Measurements from ENCODE around the gene PIK3IP1.
"Not testable (repeated sequence)": the region's sequence is repeated elsewhere in the genome, so short reads cannot be mapped to it uniquely, and the experiment has no call there.

The PIK3IP1 gene

GRCh38 chr22:31248138-31248745, 44.0 kb downstream of the PIK3IP1 start:
- DNase-seq: peak; percentile 43

- DNase-seq: no peak
Observed at GRCh38 chr22:31247726-31248125, 44.6 kb downstream of the PIK3IP1 start.

- no peak for DNase-seq
Observed at GRCh38 chr22:31246687-31247086, 45.6 kb downstream of the PIK3IP1 start.

- DNase-seq: not testable (repeated sequence)
Observed at GRCh38 chr22:31245998-31246397, 46.3 kb downstream of the PIK3IP1 start.

GRCh38 chr22:31244943-31245451, 47.3 kb downstream of the PIK3IP1 start:
- no peak for DNase-seq

GRCh38 chr22:31244046-31244942, 48.0 kb downstream of the PIK3IP1 start:
- no peak for DNase-seq

GRCh38 chr22:31243339-31244045, 48.8 kb downstream of the PIK3IP1 start:
- DNase-seq: no peak

GRCh38 chr22:31241936-31242335, 50.4 kb downstream of the PIK3IP1 start:
- no peak for DNase-seq

GRCh38 chr22:31241200-31241599, 51.1 kb downstream of the PIK3IP1 start:
- no peak for DNase-seq

- DNase-seq: no peak
Observed at GRCh38 chr22:31239771-31240370, 52.4 kb downstream of the PIK3IP1 start.

GRCh38 chr22:31238057-31238456, 54.2 kb downstream of the PIK3IP1 start:
- no peak for DNase-seq

- not testable (repeated sequence) for DNase-seq
Observed at GRCh38 chr22:31236044-31236443, 56.2 kb downstream of the PIK3IP1 start.

GRCh38 chr22:31235081-31235480, 57.2 kb downstream of the PIK3IP1 start:
- no peak for DNase-seq

GRCh38 chr22:31233001-31233400, 59.3 kb downstream of the PIK3IP1 start:
- DNase-seq: no peak
